Stimulated activated CD4-positive, alpha-beta T cell treated with anti-CD3 and anti-CD28 coated beads, Interleukin-4, amount 100 ng/mL, for 24 hours (primary cell): ENCODE results near the gene KCNJ5.

Experiments
- DNase-seq: peaks from one replicate; pipeline ENCODE4 v3.0.0-alpha.2; 2020

Gene KCNJ5

GRCh38 chr11:128964463-128964930, 73.3 kb downstream of the KCNJ5 start:
- no peak for DNase-seq

GRCh38 chr11:128965485-128965884, 74.3 kb downstream of the KCNJ5 start:
- no peak for DNase-seq

DNA sequence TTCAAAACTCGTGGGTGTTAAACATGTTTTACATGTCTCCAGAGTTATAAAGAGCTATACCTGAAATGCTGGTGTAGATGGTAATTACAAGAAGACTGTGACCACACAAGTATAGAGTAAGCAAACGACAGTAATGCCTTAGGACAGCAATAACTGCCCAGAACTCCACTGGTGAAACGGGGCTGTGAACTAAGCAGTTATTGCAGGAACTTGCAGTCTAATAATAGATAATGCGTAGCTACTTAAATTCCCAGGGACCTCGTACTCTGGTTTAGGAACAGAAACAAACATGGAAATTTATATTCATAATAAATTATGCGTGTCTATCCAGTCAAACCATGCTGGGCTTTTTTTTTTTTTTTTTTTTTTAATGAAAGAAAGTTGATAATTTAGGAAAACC, 76.4 kb downstream of the KCNJ5 start:
- DNase-seq: no peak

- no peak for DNase-seq
These were observed 77.8 kb downstream of the KCNJ5 start for GRCh38 chr11:128968916-128969315.
